ENCODE results near the gene NCKIPSD.

DNA sequence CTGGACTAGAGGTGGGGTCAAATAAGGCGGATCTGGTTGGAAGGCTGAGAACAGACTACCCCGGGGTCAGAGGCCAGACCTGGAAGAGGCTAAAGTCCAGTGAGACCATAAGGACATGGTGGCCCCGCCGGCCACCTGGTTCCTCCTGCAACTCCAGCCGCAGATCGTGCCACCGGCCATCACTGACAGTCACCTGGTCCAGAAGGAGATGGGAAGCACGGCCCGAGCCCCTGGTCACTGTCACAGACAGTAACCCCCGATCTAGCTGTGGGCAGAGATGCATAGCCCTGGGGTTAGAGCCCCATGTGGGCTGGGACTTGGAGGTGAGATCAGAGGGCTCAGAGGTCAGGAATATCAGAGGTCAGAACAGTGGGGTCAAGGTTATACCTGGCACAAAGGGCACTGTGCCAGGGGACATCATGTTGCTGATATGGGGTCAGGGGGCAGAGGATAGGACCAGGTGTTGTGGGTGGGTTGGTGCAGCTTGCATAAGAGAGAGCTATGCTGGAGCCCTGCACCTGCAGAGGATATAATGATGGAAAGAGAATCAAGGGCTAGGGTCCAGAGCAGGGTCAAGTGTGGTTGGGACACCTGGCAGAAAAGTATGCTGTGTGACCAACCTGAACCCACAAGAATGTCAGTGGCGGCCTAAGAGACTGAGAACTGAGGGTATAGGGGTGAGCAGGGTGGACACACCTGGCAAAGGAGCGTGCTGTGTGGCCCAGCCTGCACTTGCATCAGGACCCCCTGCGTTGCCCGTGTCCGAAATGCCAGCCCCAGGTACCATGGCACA lies 32.6 kb downstream of the NCKIPSD start:
- no peak for TF ChIP-seq POLR2A (IDR thresholded peaks at IDR 0.05; ENCODE audit: low read length)
- TF ChIP-seq GATA1 (IDR thresholded peaks at IDR 0.05; ENCODE audit: low read depth, low read length), result no peak

Data from erythroblast (primary cell).